PC-3 (cell line): ENCODE results near the gene CAPZB. TPM values are rescaled to one million over a fixed set of nuclear protein-coding genes. Genes with fewer than 3 reads are reported as not detected.

Experiments used
- ATAC-seq: fragments of 200-7000 bp; cut with Tn5 transposase; 2 replicates; pipeline ENCODE4 v1.9.1; 2020; ENCODE audit warnings: mild to moderate bottlenecking, moderate library complexity
- BruUV-seq: library from RNA; stranded (reverse); fragments of 400-500 nt; replicated peaks from 2 replicates; lab custom pipeline; 2021; lab: Mats Ljungman, UMichigan
- CTCF ChIA-PET: fragments of 300-600 bp; sonication (Branson Sonifier 250); formaldehyde crosslinking; loops from one replicate; lab custom pipeline; 2022; ENCODE audit warnings: antibody characterized with exemption; lab: Charles Lee
- POLR2A ChIA-PET: fragments of 300-600 bp; sonication (Branson Sonifier 250); formaldehyde crosslinking; loops from one replicate; lab custom pipeline; 2022; ENCODE audit warnings: antibody characterized with exemption; ENCODE audit not compliant: unreplicated experiment; lab: Charles Lee
- DNase-seq: peaks from one replicate; pipeline ENCODE4 v3.0.0-alpha.2; 2015
- H2AFZ ChIP-seq: fragments of 300-600 bp; sonication (generic); 2 replicates; pipeline ENCODE4 v1.6.0; 2016; ENCODE audit warnings: antibody characterized with exemption, low read length
- H3F3A ChIP-seq: fragments of 300-600 bp; sonication (generic); one replicate; pipeline ENCODE4 v1.6.0; 2017; ENCODE audit warnings: antibody characterized with exemption, low read length, control low read depth, mild to moderate bottlenecking; ENCODE audit not compliant: unreplicated experiment
- H3K27ac ChIP-seq: fragments of 300-600 bp; sonication (generic); 2 replicates; pipeline ENCODE4 v1.5.1; 2016; ENCODE audit warnings: mild to moderate bottlenecking, low read length
- H3K27me3 ChIP-seq: fragments of 300-600 bp; sonication (generic); 2 replicates; pipeline ENCODE4 v1.6.1; 2016; ENCODE audit warnings: low read length, mixed read lengths
- H3K36me3 ChIP-seq: fragments of 300-600 bp; sonication (generic); 2 replicates; pipeline ENCODE4 v1.6.1; 2016; ENCODE audit warnings: low read depth, mixed run types, low read length, mixed read lengths
- H3K4me1 ChIP-seq: fragments of 300-600 bp; sonication (generic); 2 replicates; pipeline ENCODE4 v1.5.1; 2016; ENCODE audit warnings: low read length; ENCODE audit not compliant: insufficient read depth
- H3K4me2 ChIP-seq: fragments of 300-600 bp; sonication (generic); 2 replicates; pipeline ENCODE4 v1.6.0; 2016; ENCODE audit warnings: low read length
- H3K4me3 ChIP-seq: fragments of 300-600 bp; sonication (generic); 2 replicates; pipeline ENCODE4 v1.5.1; 2016; ENCODE audit warnings: mild to moderate bottlenecking, low read length, mixed read lengths
- H3K79me2 ChIP-seq: fragments of 300-600 bp; sonication (generic); 2 replicates; pipeline ENCODE4 v1.6.1; 2017; ENCODE audit warnings: low read length, mixed read lengths
- H3K9ac ChIP-seq: fragments of 300-600 bp; sonication (generic); 2 replicates; pipeline ENCODE4 v1.6.0; 2016; ENCODE audit warnings: mild to moderate bottlenecking, low read length
- H3K9me2 ChIP-seq: fragments of 300-600 bp; sonication (generic); replicated peaks from 2 replicates; pipeline ENCODE4 v1.6.1; 2016; ENCODE audit warnings: mixed run types, low read length, mixed read lengths
- H3K9me3 ChIP-seq: fragments of 300-600 bp; sonication (generic); 2 replicates; pipeline ENCODE4 v1.6.1; 2016; ENCODE audit warnings: low read length, mixed read lengths
- H4K20me1 ChIP-seq: fragments of 300-600 bp; sonication (generic); 2 replicates; pipeline ENCODE4 v1.6.1; 2016; ENCODE audit warnings: low read length, mixed read lengths
- CTCF ChIP-seq: fragments of 300-600 bp; sonication (generic); conservative IDR thresholded peaks from 2 replicates; pipeline ENCODE4 v1.5.1; 2017; ENCODE audit warnings: antibody characterized with exemption, low read depth, mild to moderate bottlenecking, low read length
- EZH2 ChIP-seq: fragments of 300-600 bp; sonication (generic); IDR thresholded peaks from one replicate; pipeline ENCODE4 v1.6.1; 2017; ENCODE audit warnings: antibody characterized with exemption, mild to moderate bottlenecking, low read length; ENCODE audit not compliant: unreplicated experiment
- EZH2phosphoT487 ChIP-seq: fragments of 300-600 bp; sonication (generic); IDR thresholded peaks from 2 replicates; pipeline ENCODE4 v1.6.1; 2018; ENCODE audit warnings: mild to moderate bottlenecking, antibody characterized with exemption, low read length, borderline replicate concordance
- intact Hi-C: fragments of 100-400 bp; cut with micrococcal nuclease; formaldehyde crosslinking; loops from 2 replicates; pipeline ENCODE4 v1.9.0; 2023
- total RNA-seq: library from RNA; depleted of rRNA; stranded (reverse); fragments of >200 nt; gene quantifications from 2 replicates; pipeline ENCODE4 v1.2.3, GENCODE V29; 2014

Gene CAPZB
- total RNA-seq, 1 experiment from 2014 or later = 86.7 TPM

GRCh38 chr1:19429611-19430010 is 55.7 kb downstream of the CAPZB start:
- H3K9me3 ChIP-seq = no peaks in the 10 kb centered on the region
- H4K20me1 ChIP-seq = peaks cover 48% of the 10 kb centered on the region
- H3K4me1 ChIP-seq = peaks cover 20% of the 10 kb centered on the region
- H3K4me2 ChIP-seq = peak overlapping the region; percentile 63
- H3K27ac ChIP-seq = peak overlapping the region; percentile 60
- H3K36me3 ChIP-seq = 0 out of 2 replicates have a peak, but pooled peaks cover 4% of the 10 kb centered on the region
- H3K4me3 ChIP-seq = no peak overlapping the region; the same call in 1 of the 2 replicates
- H3K9ac ChIP-seq = no peak overlapping the region
- H3K9me2 ChIP-seq = no peaks in the 10 kb centered on the region
- H2AFZ ChIP-seq = no peak overlapping the region
- POLR2A ChIA-PET = no interaction called here
- H3K27me3 ChIP-seq = no peaks in the 10 kb centered on the region
- intact Hi-C loops = loop anchor here (1.0 to 10.0 kb wide), 2 partner anchors 11 to 55 kb away; partner anchors contain the start of gene CAPZB
- no peak for DNase-seq
- ATAC-seq = no peak
- no TSS peak for BruUV-seq
- H3F3A ChIP-seq = no peaks in the 10 kb centered on the region
- H3K79me2 ChIP-seq = peaks cover 95% of the 10 kb centered on the region
- CTCF ChIA-PET = no interaction called here
- TF ChIP-seq EZH2 (no peak), CTCF (no peak), EZH2phosphoT487 (no peak)

- Histone ChIP-seq H3K79me2 (peaks cover 94% of the 10 kb centered on the region), H3K9ac (no peak overlapping the region), H2AFZ (no peak overlapping the region), H4K20me1 (peaks cover 45% of the 10 kb centered on the region), H3K4me1 (peaks cover 20% of the 10 kb centered on the region), H3K9me2 (no peaks in the 10 kb centered on the region), H3K9me3 (no peaks in the 10 kb centered on the region), H3K27ac (no peak overlapping the region), H3K4me2 (no peak overlapping the region), H3K36me3 (0 out of 2 replicates have a peak, but pooled peaks cover 4% of the 10 kb centered on the region), H3F3A (no peaks in the 10 kb centered on the region), H3K27me3 (no peaks in the 10 kb centered on the region), H3K4me3 (no peak overlapping the region)
- ChIA-PET POLR2A (interaction anchor here (0.6 kb wide), 1 partner anchor 232 kb away, joined by 27 read pairs; no protein-coding TSS in a partner anchor), CTCF (no interaction called here)
- no peak for TF ChIP-seq EZH2phosphoT487
- DNase-seq (no peak), ATAC-seq (no peak)
- BruUV-seq = no TSS peak
- intact Hi-C loops = no loop called here
Observed at GRCh38 chr1:19427087-19427781, 58.1 kb downstream of the CAPZB start.

- peaks cover 20% of the 10 kb centered on the region for H3K4me1 ChIP-seq
- CTCF ChIA-PET = no interaction called here
- H3K9me3 ChIP-seq = no peaks in the 10 kb centered on the region
- H3F3A ChIP-seq = no peaks in the 10 kb centered on the region
- no peak overlapping the region for H3K4me3 ChIP-seq
- H3K79me2 ChIP-seq = peaks cover 95% of the 10 kb centered on the region
- no peak overlapping the region for H2AFZ ChIP-seq
- no peak for TF ChIP-seq CTCF
- TF ChIP-seq EZH2 = no peak
- TF ChIP-seq EZH2phosphoT487 = no peak
- BruUV-seq = no TSS peak
- 0 out of 2 replicates have a peak, but pooled peaks cover 4% of the 10 kb centered on the region for H3K36me3 ChIP-seq
- DNase-seq = no peak
- peaks cover 46% of the 10 kb centered on the region for H4K20me1 ChIP-seq
- no peak overlapping the region for H3K4me2 ChIP-seq
- POLR2A ChIA-PET = no interaction called here
- no peaks in the 10 kb centered on the region for H3K9me2 ChIP-seq
- H3K27me3 ChIP-seq = no peaks in the 10 kb centered on the region
- no peak overlapping the region for H3K9ac ChIP-seq
- H3K27ac ChIP-seq = no peak overlapping the region
- intact Hi-C loops = no loop called here
- ATAC-seq = no peak
Observed at GRCh38 chr1:19426294-19427086, 58.8 kb downstream of the CAPZB start.
